HepG2 (cell line): ENCODE measurements around the gene GSTM1. TPM values are rescaled to one million over a fixed set of nuclear protein-coding genes. Genes with fewer than 3 reads are reported as not detected.

Source experiments
- ETV5 ChIP-seq: IDR thresholded peaks from 2 replicates; pipeline ENCODE4 v1.6.1; 2018; ENCODE audit warnings: missing biosample characterization, missing genetic modification reagents, inconsistent platforms, borderline replicate concordance
- ETV6 ChIP-seq: sonication (generic); formaldehyde crosslinking; conservative IDR thresholded peaks from 2 replicates; pipeline ENCODE4 v1.4.0; 2020; ENCODE audit warnings: missing genetic modification reagents
- GLI4 ChIP-seq: sonication (generic); formaldehyde crosslinking; IDR thresholded peaks from 2 replicates; pipeline ENCODE4 v1.5.1; 2020; ENCODE audit warnings: missing genetic modification reagents, mild to moderate bottlenecking, moderate library complexity, borderline replicate concordance
- HOXA9 ChIP-seq: sonication (generic); formaldehyde crosslinking; IDR thresholded peaks from 2 replicates; pipeline ENCODE4 v1.8.1; 2022; ENCODE audit warnings: missing genetic modification reagents, mild to moderate bottlenecking, moderate library complexity, borderline replicate concordance
- ISX ChIP-seq: sonication (generic); formaldehyde crosslinking; conservative IDR thresholded peaks from 2 replicates; pipeline ENCODE4 v1.5.0; 2020; ENCODE audit warnings: missing genetic modification reagents
- KLF13 ChIP-seq: sonication (generic); formaldehyde crosslinking; IDR thresholded peaks from 2 replicates; pipeline ENCODE4 v1.4.0; 2020; ENCODE audit warnings: mild to moderate bottlenecking, missing genetic modification reagents
- KMT2B ChIP-seq: IDR thresholded peaks from 2 replicates; pipeline ENCODE4 v1.6.1; 2016; ENCODE audit warnings: missing genetic modification reagents, missing compliant biosample characterization
- NR2F1 ChIP-seq, 2 experiments: fragments of 450-650 bp in 1 of 2; formaldehyde crosslinking in 1 of 2; IDR thresholded peaks; 2 replicates each; pipeline versions ENCODE4 v1.5.0 to v1.6.1; 2016 to 2020; ENCODE audit warnings: mild to moderate bottlenecking in 1 of 2, missing compliant biosample characterization in 1 of 2, missing genetic modification reagents in 1 of 2, moderate library complexity in 1 of 2
- PAXIP1 ChIP-seq: sonication (generic); formaldehyde crosslinking; conservative IDR thresholded peaks from 2 replicates; pipeline ENCODE4 v1.4.0; 2020; ENCODE audit warnings: mild to moderate bottlenecking, missing genetic modification reagents, moderate library complexity
- RCOR2 ChIP-seq: IDR thresholded peaks from 2 replicates; pipeline ENCODE4 v1.6.1; 2016; ENCODE audit warnings: missing biosample characterization, missing genetic modification reagents
- TEAD3 ChIP-seq: optimal IDR thresholded peaks from 2 replicates; pipeline ENCODE3; 2016; ENCODE audit warnings: borderline replicate concordance
- U2AF1 ChIP-seq: fragments of 200-400 bp; formaldehyde crosslinking; optimal IDR thresholded peaks from 2 replicates; pipeline ENCODE3; 2017; ENCODE audit warnings: mild to moderate bottlenecking, low read depth, low read length
- WIZ ChIP-seq: sonication (generic); formaldehyde crosslinking; IDR thresholded peaks from 2 replicates; pipeline ENCODE4 v1.5.1; 2020; ENCODE audit warnings: mild to moderate bottlenecking, missing genetic modification reagents
- ZGPAT ChIP-seq: IDR thresholded peaks from 2 replicates; pipeline ENCODE4 v1.6.1; 2016; ENCODE audit warnings: mild to moderate bottlenecking
- ZNF598 ChIP-seq: sonication (generic); formaldehyde crosslinking; IDR thresholded peaks from 2 replicates; pipeline ENCODE4 v1.5.1; 2020; ENCODE audit warnings: mild to moderate bottlenecking, missing genetic modification reagents, borderline replicate concordance
- ZNF616 ChIP-seq: sonication (generic); formaldehyde crosslinking; IDR thresholded peaks from 2 replicates; pipeline ENCODE4 v1.5.0; 2020; ENCODE audit warnings: low read depth, mild to moderate bottlenecking, missing genetic modification reagents
- ZNF687 ChIP-seq: sonication (generic); formaldehyde crosslinking; IDR thresholded peaks from 2 replicates; pipeline ENCODE4 v1.5.1; 2020; ENCODE audit warnings: mild to moderate bottlenecking, missing genetic modification reagents, moderate library complexity
- ZNF704 ChIP-seq: sonication (generic); formaldehyde crosslinking; IDR thresholded peaks from 2 replicates; pipeline ENCODE4 v1.8.1; 2023; ENCODE audit warnings: mild to moderate bottlenecking, inconsistent platforms, moderate library complexity, missing genetic modification reagents, borderline replicate concordance
- polyA plus RNA-seq, 8 experiments: library from polyadenylated mRNA; depleted of rRNA in 3 of 8; stranded (reverse) in 7 of 8; unstranded in 1 of 8; fragments of >200 nt; fragmentation: Illumina TruSeq in 4 of 8; extraction: Trizol in 4 of 8; gene quantifications; 2 replicates each; pipeline versions ENCODE4 v1.2.1 to v1.2.3, GENCODE V29; 2011 to 2016; ENCODE audit warnings: low read depth in 4 of 8, missing spikeins in 1 of 8, mixed read lengths in 1 of 8; ENCODE audit not compliant: insufficient read depth in 1 of 8
- total RNA-seq, 5 experiments: library from RNA; depleted of rRNA; stranded (reverse); fragments of >200 nt; fragmentation: Illumina TruSeq; extraction: Trizol; gene quantifications; 2 replicates each; pipeline ENCODE4 v1.2.3, GENCODE V29; 2016; ENCODE audit warnings: low read depth in 1 of 5

Gene GSTM1
- total and polyA plus RNA-seq, 2 of the 13 experiments (the other 11 are each of a cell fraction or from before 2014, with no cell fraction given): 0.42 TPM; not detected in 1

GRCh38 chr1:109739738-109740614 is 52.4 kb downstream of the GSTM1 start (continued):
- TF ChIP-seq NR2F1 (CRISPR knock-in tag; IDR thresholded peaks at IDR 0.05) (no peak), KMT2B (CRISPR knock-in tag) (peak; percentile 84), ZNF598 (CRISPR knock-in tag) (no peak), KLF13 (CRISPR knock-in tag) (0 out of 2 replicates have a peak, but pooled peaks have one; percentile 47), ZNF704 (CRISPR knock-in tag) (no peak; the same call in 1 of the 2 replicates), RCOR2 (no peak), TEAD3 (CRISPR knock-in tag) (no peak), HOXA9 (CRISPR knock-in tag) (no peak), ETV6 (no peak), ETV5 (CRISPR knock-in tag) (no peak), ZGPAT (CRISPR knock-in tag) (peak; percentile 74), PAXIP1 (CRISPR knock-in tag) (peak; percentile 51; the same call in 1 of the 2 replicates), GLI4 (CRISPR knock-in tag) (no peak), WIZ (CRISPR knock-in tag) (peak; percentile 93), ZNF687 (CRISPR knock-in tag) (peak; percentile 93), ISX (CRISPR knock-in tag) (no peak), U2AF1 (no peak), ZNF616 (peak; percentile 46; the same call in 1 of the 2 replicates)
